ENCODE measurements around the gene TMEM184A. TPM values are rescaled to one million over a fixed set of nuclear protein-coding genes. Genes with fewer than 3 reads are reported as not detected.

TMEM184A gene
- total and polyA plus RNA-seq, 2 donors (not counting 1 experiment from before 2014, with no cell fraction given) = not detected

DNA sequence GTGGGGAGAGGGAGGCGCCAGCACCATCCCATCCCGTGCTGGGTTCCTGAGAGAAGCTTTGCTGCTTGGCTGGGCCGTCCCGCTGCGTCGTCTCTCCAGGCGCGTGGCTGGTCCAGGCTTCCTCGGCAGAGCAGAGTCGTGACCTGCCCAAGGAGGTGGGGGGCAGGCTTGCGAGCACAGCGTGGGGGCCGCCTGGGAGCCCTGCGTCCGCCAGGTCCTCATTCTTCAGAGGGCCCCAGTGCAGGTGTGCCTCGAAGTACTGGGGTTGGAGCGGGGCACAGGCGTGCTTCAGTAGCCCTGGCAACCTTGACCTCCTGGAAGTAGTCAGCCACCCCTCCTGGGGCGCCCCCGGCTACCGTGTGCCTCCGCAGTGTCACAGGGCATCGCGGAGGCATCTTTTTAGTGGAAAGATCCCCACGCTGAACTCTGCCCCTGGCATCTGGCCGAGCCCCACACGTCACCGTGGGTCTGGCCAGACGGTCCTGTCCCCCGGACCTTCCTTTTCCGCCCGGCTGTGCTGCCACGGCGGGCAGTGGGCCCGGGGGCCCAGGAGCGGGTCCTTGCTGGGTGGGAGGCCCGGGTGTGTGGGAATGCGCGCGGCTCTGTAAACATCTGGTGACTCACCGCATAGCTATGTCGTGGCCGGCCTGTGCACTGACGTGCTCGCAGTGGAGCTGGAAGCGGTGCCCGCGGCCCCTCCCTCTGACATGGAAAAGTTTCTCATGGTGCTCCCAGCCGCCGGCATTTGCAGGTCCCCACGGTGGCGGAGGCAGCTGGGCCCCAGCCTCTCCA, 19.1 kb downstream of the TMEM184A start:
- H3K4me3 ChIP-seq (ENCODE audit: control extremely low read depth in 1 of 5, extremely low read depth in 1 of 5, insufficient read depth in 1 of 5, low read depth in 2 of 5, low read length in 4 of 5) = no peak overlapping the region
- Mint-ChIP-seq H3K9me3 (ENCODE audit: insufficient read depth) (no peaks in the 10 kb centered on the region), H3K27ac (no peak overlapping the region), H3K4me3 (no peak overlapping the region), H3K4me1 (peaks cover 24% of the 10 kb centered on the region), H3K27me3 (no peaks in the 10 kb centered on the region)
- WGBS (ENCODE audit: insufficient coverage) = 94% methylated on average over 52 of the region's 52 CpGs
- no peak for ATAC-seq (ENCODE audit: low read depth)
- peaks cover 0 to 49% of the 10 kb centered on the region in 2 experiments for H3K36me3 ChIP-seq (replicated peaks in 1 of 2; ENCODE audit: control extremely low read depth in 1 of 2, control insufficient read depth in 1 of 2, extremely low read depth in 1 of 2, insufficient read depth in 2 of 2, low read length in 1 of 2)
- no peaks in the 10 kb centered on the region for H3K27me3 ChIP-seq (replicated peaks in 1 of 4; ENCODE audit: control extremely low read depth in 1 of 4, control insufficient read depth in 3 of 4, insufficient read depth in 4 of 4, low read length in 3 of 4)
- ChIA-PET CTCF (no interaction called here), POLR2A (no interaction called here)
- H3K9me3 ChIP-seq (ENCODE audit: control extremely low read depth in 1 of 3, control insufficient read depth in 2 of 3, insufficient read depth in 1 of 3, low read length in 2 of 3) = no peaks in the 10 kb centered on the region
- no peak overlapping the region for H2AFZ ChIP-seq (ENCODE audit: insufficient read depth, low read depth, low read length, poor library complexity, severe bottlenecking)
- no peak overlapping the region for H3K27ac ChIP-seq (ENCODE audit: low read length in 2 of 2)
- H3K9ac ChIP-seq (ENCODE audit: low read length) = no peak overlapping the region
- no peak overlapping the region for H3K4me2 ChIP-seq (replicated peaks; ENCODE audit: low read depth, low read length, poor library complexity, severe bottlenecking)
- intact Hi-C loops (cut with micrococcal nuclease) = no loop called here
- peak; percentile 13 for DNase-seq
- TF ChIP-seq EZH2 (IDR thresholded peaks at IDR 0.05; ENCODE audit: borderline replicate concordance, insufficient read depth, low read depth, low read length, poor library complexity, severe bottlenecking) = no peak
- TF ChIP-seq, protein P1, sequence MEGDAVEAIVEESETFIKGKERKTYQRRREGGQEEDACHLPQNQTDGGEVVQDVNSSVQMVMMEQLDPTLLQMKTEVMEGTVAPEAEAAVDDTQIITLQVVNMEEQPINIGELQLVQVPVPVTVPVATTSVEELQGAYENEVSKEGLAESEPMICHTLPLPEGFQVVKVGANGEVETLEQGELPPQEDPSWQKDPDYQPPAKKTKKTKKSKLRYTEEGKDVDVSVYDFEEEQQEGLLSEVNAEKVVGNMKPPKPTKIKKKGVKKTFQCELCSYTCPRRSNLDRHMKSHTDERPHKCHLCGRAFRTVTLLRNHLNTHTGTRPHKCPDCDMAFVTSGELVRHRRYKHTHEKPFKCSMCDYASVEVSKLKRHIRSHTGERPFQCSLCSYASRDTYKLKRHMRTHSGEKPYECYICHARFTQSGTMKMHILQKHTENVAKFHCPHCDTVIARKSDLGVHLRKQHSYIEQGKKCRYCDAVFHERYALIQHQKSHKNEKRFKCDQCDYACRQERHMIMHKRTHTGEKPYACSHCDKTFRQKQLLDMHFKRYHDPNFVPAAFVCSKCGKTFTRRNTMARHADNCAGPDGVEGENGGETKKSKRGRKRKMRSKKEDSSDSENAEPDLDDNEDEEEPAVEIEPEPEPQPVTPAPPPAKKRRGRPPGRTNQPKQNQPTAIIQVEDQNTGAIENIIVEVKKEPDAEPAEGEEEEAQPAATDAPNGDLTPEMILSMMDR (IDR thresholded peaks at IDR 0.05) = no peak
- peaks cover 97% of the 10 kb centered on the region for H4K20me1 ChIP-seq (ENCODE audit: control insufficient read depth, insufficient read depth, low read length, poor library complexity, severe bottlenecking)
- peaks cover 58% of the 10 kb centered on the region for H3K79me2 ChIP-seq (ENCODE audit: control insufficient read depth, insufficient read depth, low read length)
- H3K4me1 ChIP-seq (ENCODE audit: control insufficient read depth in 2 of 2, insufficient read depth in 2 of 2, low read length in 2 of 2) = peaks cover 16 to 24% of the 10 kb centered on the region in 2 donors

DNA sequence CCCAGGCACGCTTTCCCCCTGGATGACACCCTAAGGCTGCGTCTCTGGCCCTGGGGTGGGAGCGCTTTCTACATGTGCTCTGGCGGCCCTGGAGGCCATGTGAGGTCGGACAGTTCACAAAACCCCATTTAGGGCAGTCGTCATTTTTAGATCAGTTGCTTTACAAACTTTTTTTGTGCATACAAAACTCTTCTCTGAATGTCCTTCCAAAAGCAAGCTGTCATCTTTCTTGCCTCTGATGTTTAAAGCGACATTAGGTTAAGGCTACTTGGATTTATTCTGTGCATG, 19.6 kb downstream of the TMEM184A start:
- 96% methylated on average over 6 of the region's 7 CpGs for WGBS (ENCODE audit: insufficient coverage)
- no peaks in the 10 kb centered on the region for H3K9me3 Mint-ChIP-seq (ENCODE audit: insufficient read depth)
- Histone ChIP-seq H3K4me3 (ENCODE audit: control extremely low read depth in 1 of 5, extremely low read depth in 1 of 5, insufficient read depth in 1 of 5, low read depth in 2 of 5, low read length in 4 of 5) (no peak overlapping the region), H3K4me2 (replicated peaks; ENCODE audit: low read depth, low read length, poor library complexity, severe bottlenecking) (no peak overlapping the region), H3K9ac (ENCODE audit: low read length) (no peak overlapping the region), H3K9me3 (ENCODE audit: control extremely low read depth in 1 of 3, control insufficient read depth in 2 of 3, insufficient read depth in 1 of 3, low read length in 2 of 3) (no peaks in the 10 kb centered on the region), H3K27ac (ENCODE audit: low read length in 2 of 2) (no peak overlapping the region), H3K27me3 (replicated peaks in 1 of 4; ENCODE audit: control extremely low read depth in 1 of 4, control insufficient read depth in 3 of 4, insufficient read depth in 4 of 4, low read length in 3 of 4) (no peaks in the 10 kb centered on the region), H3K4me1 (ENCODE audit: control insufficient read depth in 2 of 2, insufficient read depth in 2 of 2, low read length in 2 of 2) (peaks cover 20 to 29% of the 10 kb centered on the region in 2 donors), H2AFZ (ENCODE audit: insufficient read depth, low read depth, low read length, poor library complexity, severe bottlenecking) (no peak overlapping the region), H3K79me2 (ENCODE audit: control insufficient read depth, insufficient read depth, low read length) (peaks cover 64% of the 10 kb centered on the region), H3K36me3 (replicated peaks in 1 of 2; ENCODE audit: control extremely low read depth in 1 of 2, control insufficient read depth in 1 of 2, extremely low read depth in 1 of 2, insufficient read depth in 2 of 2, low read length in 1 of 2) (peaks cover 0 to 45% of the 10 kb centered on the region in 2 experiments), H4K20me1 (ENCODE audit: control insufficient read depth, insufficient read depth, low read length, poor library complexity, severe bottlenecking) (peaks cover 97% of the 10 kb centered on the region)
- POLR2A ChIA-PET = interaction anchor here (0.9 kb wide), 1 partner anchor 20 kb away, joined by 14 read pairs; no protein-coding TSS in a partner anchor
- H3K27ac Mint-ChIP-seq = no peak overlapping the region
- H3K4me1 Mint-ChIP-seq = peaks cover 29% of the 10 kb centered on the region
- intact Hi-C loops (cut with micrococcal nuclease) = no loop called here
- no peak for DNase-seq
- ATAC-seq (ENCODE audit: low read depth) = no peak
- TF ChIP-seq, protein P1 (IDR thresholded peaks at IDR 0.05) = no peak
- TF ChIP-seq EZH2 (IDR thresholded peaks at IDR 0.05; ENCODE audit: borderline replicate concordance, insufficient read depth, low read depth, low read length, poor library complexity, severe bottlenecking) = no peak
- no peaks in the 10 kb centered on the region for H3K27me3 Mint-ChIP-seq
- no peak overlapping the region for H3K4me3 Mint-ChIP-seq
- CTCF ChIA-PET = no interaction called here

Measured in B cell (primary cell).